HEK293 (cell line): Measurements from ENCODE around the gene LARP1B.

Source experiments
- CTCF ChIA-PET: fragments of 350-600 bp; formaldehyde crosslinking; extraction: SDS; loops from one replicate; lab custom pipeline; 2021; ENCODE audit warnings: antibody characterized with exemption; lab: Yijun Ruan, JAX
- POLR2A ChIA-PET: fragments of 300-600 bp; formaldehyde crosslinking; extraction: SDS; loops from one replicate; lab custom pipeline; 2020; ENCODE audit warnings: antibody characterized with exemption, inconsistent platforms; lab: Yijun Ruan, JAX
- H3K27ac ChIP-seq: fragments of 200-500 bp; sonication (Bioruptor generic); 2 replicates; pipeline ENCODE4 v1.5.1; 2014; ENCODE audit warnings: low read depth, low read length, control low read depth, inconsistent platforms; ENCODE audit errors: extremely low read depth
- H3K36me3 ChIP-seq, 2 experiments: fragments of 200-500 bp in 1 of 2; sonication (Bioruptor generic) in 1 of 2; 1 replicate in 1 of 2; 2 replicates in 1 of 2; pipeline ENCODE4 v1.5.1; 2014 to 2017; ENCODE audit warnings: inconsistent platforms in 2 of 2, low read length in 2 of 2; ENCODE audit not compliant: control insufficient read depth in 2 of 2, insufficient read depth in 1 of 2
- H3K4me1 ChIP-seq: fragments of 200-500 bp; sonication (Bioruptor generic); 2 replicates; pipeline ENCODE4 v1.5.1; 2014; ENCODE audit warnings: mild to moderate bottlenecking, low read length, inconsistent platforms; ENCODE audit not compliant: control insufficient read depth, insufficient read depth
- H3K4me3 ChIP-seq: 2 replicates; pipeline ENCODE4 v1.5.1; 2011; ENCODE audit warnings: low read depth, mild to moderate bottlenecking, control low read depth, low read length, moderate library complexity
- H3K9me3 ChIP-seq: fragments of 200-500 bp; sonication (Bioruptor generic); 2 replicates; pipeline ENCODE4 v1.5.1; 2014; ENCODE audit warnings: low read depth, low read length, inconsistent platforms; ENCODE audit not compliant: control insufficient read depth, insufficient read depth
- BCL11A ChIP-seq: fragments of 450-650 bp; formaldehyde crosslinking; IDR thresholded peaks from 2 replicates; pipeline ENCODE4 v1.5.1; 2016; ENCODE audit warnings: low read depth, missing biosample characterization, missing genetic modification characterization
- HOXC10 ChIP-seq: sonication (generic); formaldehyde crosslinking; IDR thresholded peaks from 2 replicates; pipeline ENCODE4 v1.8.1; 2023; ENCODE audit warnings: mild to moderate bottlenecking, missing genetic modification reagents
- OSR2 ChIP-seq: fragments of 450-650 bp; formaldehyde crosslinking; IDR thresholded peaks from 2 replicates; pipeline ENCODE4 v1.5.1; 2016; ENCODE audit warnings: missing biosample characterization, missing genetic modification characterization
- OVOL3 ChIP-seq: fragments of 450-650 bp; formaldehyde crosslinking; IDR thresholded peaks from 2 replicates; pipeline ENCODE4 v1.5.1; 2016; ENCODE audit warnings: missing biosample characterization, missing genetic modification characterization
- SALL2 ChIP-seq: fragments of 450-650 bp; formaldehyde crosslinking; IDR thresholded peaks from 2 replicates; pipeline ENCODE4 v1.5.0; 2017; ENCODE audit warnings: missing biosample characterization, mild to moderate bottlenecking, missing genetic modification characterization, borderline replicate concordance
- SCRT1 ChIP-seq: fragments of 450-650 bp; formaldehyde crosslinking; IDR thresholded peaks from 2 replicates; pipeline ENCODE4 v1.5.1; 2016; ENCODE audit warnings: missing biosample characterization, missing genetic modification characterization, borderline replicate concordance
- YY1 ChIP-seq: fragments of 450-650 bp; formaldehyde crosslinking; IDR thresholded peaks from 2 replicates; pipeline ENCODE4 v1.5.1; 2018; ENCODE audit warnings: missing biosample characterization, missing genetic modification characterization
- ZBTB1 ChIP-seq: fragments of 450-650 bp; formaldehyde crosslinking; IDR thresholded peaks from 2 replicates; pipeline ENCODE4 v1.5.1; 2016; ENCODE audit warnings: missing biosample characterization, missing genetic modification characterization
- ZIC2 ChIP-seq: fragments of 450-650 bp; formaldehyde crosslinking; IDR thresholded peaks from 2 replicates; pipeline ENCODE4 v1.5.1; 2016; ENCODE audit warnings: missing biosample characterization, missing genetic modification characterization
- ZNF175 ChIP-seq: fragments of 450-650 bp; formaldehyde crosslinking; IDR thresholded peaks from 2 replicates; pipeline ENCODE4 v1.5.1; 2016; ENCODE audit warnings: missing biosample characterization, missing genetic modification characterization
- ZNF184 ChIP-seq: fragments of 450-650 bp; IDR thresholded peaks from 2 replicates; pipeline ENCODE4 v1.5.1; 2018; ENCODE audit warnings: missing biosample characterization, mild to moderate bottlenecking, missing genetic modification characterization
- ZNF202 ChIP-seq: fragments of 450-650 bp; formaldehyde crosslinking; IDR thresholded peaks from 2 replicates; pipeline ENCODE4 v1.5.1; 2016; ENCODE audit warnings: missing biosample characterization, missing genetic modification characterization, borderline replicate concordance
- ZNF324 ChIP-seq: fragments of 450-650 bp; formaldehyde crosslinking; IDR thresholded peaks from 2 replicates; pipeline ENCODE4 v1.5.1; 2016; ENCODE audit warnings: missing biosample characterization, missing genetic modification characterization
- ZNF350 ChIP-seq: fragments of 450-650 bp; formaldehyde crosslinking; IDR thresholded peaks from 2 replicates; pipeline ENCODE4 v1.5.0; 2017; ENCODE audit warnings: missing biosample characterization, mild to moderate bottlenecking, missing genetic modification characterization
- ZNF514 ChIP-seq: fragments of 450-650 bp; formaldehyde crosslinking; IDR thresholded peaks from 2 replicates; pipeline ENCODE4 v1.5.1; 2016; ENCODE audit warnings: missing biosample characterization, missing genetic modification characterization
- ZNF530 ChIP-seq: fragments of 450-650 bp; formaldehyde crosslinking; IDR thresholded peaks from 2 replicates; pipeline ENCODE4 v1.5.1; 2016; ENCODE audit warnings: low read depth, missing biosample characterization, missing genetic modification characterization
- ZNF544 ChIP-seq: fragments of 450-650 bp; formaldehyde crosslinking; IDR thresholded peaks from 2 replicates; pipeline ENCODE4 v1.5.0; 2017; ENCODE audit warnings: missing biosample characterization, missing genetic modification characterization
- ZNF670 ChIP-seq: fragments of 450-650 bp; formaldehyde crosslinking; IDR thresholded peaks from 2 replicates; pipeline ENCODE4 v1.5.1; 2016; ENCODE audit warnings: missing biosample characterization, missing genetic modification characterization, low read depth
- ZNF707 ChIP-seq: fragments of 450-650 bp; formaldehyde crosslinking; IDR thresholded peaks from 2 replicates; pipeline ENCODE4 v1.5.1; 2016; ENCODE audit warnings: missing biosample characterization, missing genetic modification characterization
- ZNF747 ChIP-seq: fragments of 450-650 bp; formaldehyde crosslinking; IDR thresholded peaks from 2 replicates; pipeline ENCODE4 v1.5.1; 2016; ENCODE audit warnings: missing biosample characterization, missing genetic modification characterization
- ZNF776 ChIP-seq: fragments of 450-650 bp; formaldehyde crosslinking; IDR thresholded peaks from 2 replicates; pipeline ENCODE4 v1.5.0; 2017; ENCODE audit warnings: missing biosample characterization, missing genetic modification characterization, borderline replicate concordance
- ZNF785 ChIP-seq: fragments of 450-650 bp; formaldehyde crosslinking; IDR thresholded peaks from 2 replicates; pipeline ENCODE4 v1.5.1; 2016; ENCODE audit warnings: missing biosample characterization, missing genetic modification characterization
- TF ChIP-seq, protein P1 (sequence below): fragments of 450-650 bp; formaldehyde crosslinking; IDR thresholded peaks from 2 replicates; pipeline ENCODE4 v1.5.1; 2016; ENCODE audit warnings: missing biosample characterization, missing genetic modification characterization
- TF ChIP-seq, protein P2 (sequence below): fragments of 450-650 bp; formaldehyde crosslinking; IDR thresholded peaks from 2 replicates; pipeline ENCODE4 v1.5.1; 2016; ENCODE audit warnings: missing biosample characterization, missing genetic modification characterization, low read depth
- TF ChIP-seq, protein P3 (sequence below): fragments of 450-650 bp; formaldehyde crosslinking; IDR thresholded peaks from 2 replicates; pipeline ENCODE4 v1.5.1; 2016; ENCODE audit warnings: missing biosample characterization, missing genetic modification characterization
- TF ChIP-seq, protein P4 (sequence below): fragments of 450-650 bp; formaldehyde crosslinking; IDR thresholded peaks from 2 replicates; pipeline ENCODE4 v1.5.1; 2016; ENCODE audit warnings: missing biosample characterization, missing genetic modification characterization
- TF ChIP-seq, protein P5 (sequence below): fragments of 450-650 bp; formaldehyde crosslinking; IDR thresholded peaks from 2 replicates; pipeline ENCODE4 v1.5.1; 2016; ENCODE audit warnings: missing biosample characterization, missing genetic modification characterization

Gene LARP1B

DNA sequence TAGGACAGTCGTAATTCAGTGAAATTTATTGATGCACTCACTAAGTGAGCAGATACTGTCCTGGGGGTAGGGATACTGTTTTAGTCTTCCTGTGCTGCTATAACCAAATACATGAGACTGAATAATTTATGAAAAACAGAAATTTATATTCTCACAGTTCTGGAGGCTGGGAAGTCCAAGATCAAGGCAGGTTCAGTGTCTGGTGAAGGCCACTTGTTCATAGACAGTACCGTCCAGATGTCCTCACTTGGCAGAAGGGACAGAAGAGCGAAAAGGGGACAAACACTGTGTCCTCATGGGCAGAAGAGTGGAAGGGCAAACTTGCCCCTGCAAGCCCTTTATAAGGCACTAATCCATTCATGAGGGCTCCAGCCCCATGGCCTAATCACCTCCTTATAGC, 180.9 kb downstream of the LARP1B start (continued):
- TF ChIP-seq, protein P1, sequence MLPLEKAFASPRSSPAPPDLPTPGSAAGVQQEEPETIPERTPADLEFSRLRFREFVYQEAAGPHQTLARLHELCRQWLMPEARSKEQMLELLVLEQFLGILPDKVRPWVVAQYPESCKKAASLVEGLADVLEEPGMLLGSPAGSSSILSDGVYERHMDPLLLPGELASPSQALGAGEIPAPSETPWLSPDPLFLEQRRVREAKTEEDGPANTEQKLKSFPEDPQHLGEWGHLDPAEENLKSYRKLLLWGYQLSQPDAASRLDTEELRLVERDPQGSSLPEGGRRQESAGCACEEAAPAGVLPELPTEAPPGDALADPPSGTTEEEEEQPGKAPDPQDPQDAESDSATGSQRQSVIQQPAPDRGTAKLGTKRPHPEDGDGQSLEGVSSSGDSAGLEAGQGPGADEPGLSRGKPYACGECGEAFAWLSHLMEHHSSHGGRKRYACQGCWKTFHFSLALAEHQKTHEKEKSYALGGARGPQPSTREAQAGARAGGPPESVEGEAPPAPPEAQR (tag by site-specific recombination): no peak
- TF ChIP-seq ZNF785: no peak
- TF ChIP-seq, all 188 proteins: peak for 0

DNA sequence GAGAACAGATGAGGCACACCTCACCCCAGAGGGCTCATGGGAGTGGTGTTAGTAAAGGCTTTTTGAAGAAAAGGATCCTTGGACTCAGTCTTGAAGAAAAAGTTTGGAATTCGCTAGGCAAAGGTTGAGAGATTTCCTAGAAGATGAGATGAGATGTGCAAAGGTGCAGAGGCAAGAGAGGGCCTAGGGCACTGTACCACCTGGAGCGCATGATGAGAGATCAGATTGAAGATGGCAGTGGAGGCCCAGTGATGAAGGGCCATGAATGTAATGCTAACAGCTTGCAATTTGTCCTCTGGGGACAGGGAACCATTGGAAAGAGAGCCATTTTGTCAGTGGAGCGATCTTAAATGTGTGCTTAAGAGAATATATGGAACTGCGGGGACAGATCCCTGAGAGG, 181.5 kb downstream of the LARP1B start:
- Histone ChIP-seq H3K4me1 (no peaks in the 10 kb centered on the region), H3K9me3 (no peaks in the 10 kb centered on the region), H3K36me3 (no peaks in the 10 kb centered on the region), H3K4me3 (no peak overlapping the region), H3K27ac (no peak overlapping the region)
- POLR2A ChIA-PET: no interaction called here
- CTCF ChIA-PET: no interaction called here
- TF ChIP-seq ZNF184: no peak
- TF ChIP-seq SCRT1 (tag by site-specific recombination): no peak
- no peak for TF ChIP-seq OVOL3
- no peak for TF ChIP-seq ZNF514 (tag by site-specific recombination)
- no peak for TF ChIP-seq ZIC2 (tag by site-specific recombination)
- TF ChIP-seq ZBTB1 (tag by site-specific recombination): no peak
- no peak for TF ChIP-seq ZNF175 (tag by site-specific recombination)
- no peak for TF ChIP-seq ZNF776 (tag by site-specific recombination)
- TF ChIP-seq ZNF350 (tag by site-specific recombination): no peak
- no peak for TF ChIP-seq ZNF202 (tag by site-specific recombination)
- no peak for TF ChIP-seq ZNF747 (tag by site-specific recombination)
- TF ChIP-seq OSR2: no peak
- TF ChIP-seq SALL2 (tag by site-specific recombination): no peak
- TF ChIP-seq ZNF324 (tag by site-specific recombination): no peak
- no peak for TF ChIP-seq ZNF544
- TF ChIP-seq, all 188 proteins: peak for 0

DNA sequence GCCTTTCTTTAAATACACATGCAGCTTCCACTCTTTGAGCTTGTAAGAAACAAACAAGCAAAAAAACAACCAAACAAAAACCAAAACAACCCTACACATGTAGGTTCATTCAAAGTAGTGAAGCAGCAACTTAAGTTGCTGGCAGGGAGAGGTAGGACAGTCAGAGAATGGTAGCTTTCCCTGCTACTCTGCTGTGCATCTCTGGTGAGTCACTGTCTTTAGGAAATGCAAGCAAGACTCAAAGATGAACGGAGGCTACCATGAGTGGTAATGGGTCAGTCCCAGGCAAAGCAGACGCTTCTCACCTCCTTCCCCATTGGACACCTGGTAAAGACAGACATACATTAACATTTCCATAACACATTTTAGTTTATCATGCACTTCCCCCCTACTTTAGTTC, 183.3 kb downstream of the LARP1B start:
- Histone ChIP-seq H3K9me3 (no peaks in the 10 kb centered on the region), H3K4me3 (no peak overlapping the region), H3K27ac (no peak overlapping the region), H3K4me1 (no peaks in the 10 kb centered on the region), H3K36me3 (no peaks in the 10 kb centered on the region)
- CTCF ChIA-PET: no interaction called here
- POLR2A ChIA-PET: no interaction called here
- TF ChIP-seq, protein P2, sequence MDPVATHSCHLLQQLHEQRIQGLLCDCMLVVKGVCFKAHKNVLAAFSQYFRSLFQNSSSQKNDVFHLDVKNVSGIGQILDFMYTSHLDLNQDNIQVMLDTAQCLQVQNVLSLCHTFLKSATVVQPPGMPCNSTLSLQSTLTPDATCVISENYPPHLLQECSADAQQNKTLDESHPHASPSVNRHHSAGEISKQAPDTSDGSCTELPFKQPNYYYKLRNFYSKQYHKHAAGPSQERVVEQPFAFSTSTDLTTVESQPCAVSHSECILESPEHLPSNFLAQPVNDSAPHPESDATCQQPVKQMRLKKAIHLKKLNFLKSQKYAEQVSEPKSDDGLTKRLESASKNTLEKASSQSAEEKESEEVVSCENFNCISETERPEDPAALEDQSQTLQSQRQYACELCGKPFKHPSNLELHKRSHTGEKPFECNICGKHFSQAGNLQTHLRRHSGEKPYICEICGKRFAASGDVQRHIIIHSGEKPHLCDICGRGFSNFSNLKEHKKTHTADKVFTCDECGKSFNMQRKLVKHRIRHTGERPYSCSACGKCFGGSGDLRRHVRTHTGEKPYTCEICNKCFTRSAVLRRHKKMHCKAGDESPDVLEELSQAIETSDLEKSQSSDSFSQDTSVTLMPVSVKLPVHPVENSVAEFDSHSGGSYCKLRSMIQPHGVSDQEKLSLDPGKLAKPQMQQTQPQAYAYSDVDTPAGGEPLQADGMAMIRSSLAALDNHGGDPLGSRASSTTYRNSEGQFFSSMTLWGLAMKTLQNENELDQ (tag by site-specific recombination): no peak
- TF ChIP-seq ZNF670 (tag by site-specific recombination) (no peak), HOXC10 (CRISPR knock-in tag) (no peak), YY1 (no peak), ZNF747 (tag by site-specific recombination) (no peak), ZNF707 (tag by site-specific recombination) (no peak), ZNF530 (tag by site-specific recombination) (no peak), BCL11A (tag by site-specific recombination) (no peak)
- TF ChIP-seq, protein P3, sequence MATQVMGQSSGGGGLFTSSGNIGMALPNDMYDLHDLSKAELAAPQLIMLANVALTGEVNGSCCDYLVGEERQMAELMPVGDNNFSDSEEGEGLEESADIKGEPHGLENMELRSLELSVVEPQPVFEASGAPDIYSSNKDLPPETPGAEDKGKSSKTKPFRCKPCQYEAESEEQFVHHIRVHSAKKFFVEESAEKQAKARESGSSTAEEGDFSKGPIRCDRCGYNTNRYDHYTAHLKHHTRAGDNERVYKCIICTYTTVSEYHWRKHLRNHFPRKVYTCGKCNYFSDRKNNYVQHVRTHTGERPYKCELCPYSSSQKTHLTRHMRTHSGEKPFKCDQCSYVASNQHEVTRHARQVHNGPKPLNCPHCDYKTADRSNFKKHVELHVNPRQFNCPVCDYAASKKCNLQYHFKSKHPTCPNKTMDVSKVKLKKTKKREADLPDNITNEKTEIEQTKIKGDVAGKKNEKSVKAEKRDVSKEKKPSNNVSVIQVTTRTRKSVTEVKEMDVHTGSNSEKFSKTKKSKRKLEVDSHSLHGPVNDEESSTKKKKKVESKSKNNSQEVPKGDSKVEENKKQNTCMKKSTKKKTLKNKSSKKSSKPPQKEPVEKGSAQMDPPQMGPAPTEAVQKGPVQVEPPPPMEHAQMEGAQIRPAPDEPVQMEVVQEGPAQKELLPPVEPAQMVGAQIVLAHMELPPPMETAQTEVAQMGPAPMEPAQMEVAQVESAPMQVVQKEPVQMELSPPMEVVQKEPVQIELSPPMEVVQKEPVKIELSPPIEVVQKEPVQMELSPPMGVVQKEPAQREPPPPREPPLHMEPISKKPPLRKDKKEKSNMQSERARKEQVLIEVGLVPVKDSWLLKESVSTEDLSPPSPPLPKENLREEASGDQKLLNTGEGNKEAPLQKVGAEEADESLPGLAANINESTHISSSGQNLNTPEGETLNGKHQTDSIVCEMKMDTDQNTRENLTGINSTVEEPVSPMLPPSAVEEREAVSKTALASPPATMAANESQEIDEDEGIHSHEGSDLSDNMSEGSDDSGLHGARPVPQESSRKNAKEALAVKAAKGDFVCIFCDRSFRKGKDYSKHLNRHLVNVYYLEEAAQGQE (tag by site-specific recombination): no peak
- TF ChIP-seq, protein P4, sequence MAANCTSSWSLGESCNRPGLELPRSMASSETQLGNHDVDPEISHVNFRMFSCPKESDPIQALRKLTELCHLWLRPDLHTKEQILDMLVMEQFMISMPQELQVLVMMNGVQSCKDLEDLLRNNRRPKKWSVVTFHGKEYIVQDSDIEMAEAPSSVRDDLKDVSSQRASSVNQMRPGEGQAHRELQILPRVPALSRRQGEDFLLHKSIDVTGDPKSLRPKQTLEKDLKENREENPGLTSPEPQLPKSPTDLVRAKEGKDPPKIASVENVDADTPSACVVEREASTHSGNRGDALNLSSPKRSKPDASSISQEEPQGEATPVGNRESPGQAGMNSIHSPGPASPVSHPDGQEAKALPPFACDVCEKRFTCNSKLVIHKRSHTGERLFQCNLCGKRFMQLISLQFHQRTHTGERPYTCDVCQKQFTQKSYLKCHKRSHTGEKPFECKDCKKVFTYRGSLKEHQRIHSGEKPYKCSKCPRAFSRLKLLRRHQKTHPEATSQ (tag by site-specific recombination): no peak
- TF ChIP-seq, protein P5, sequence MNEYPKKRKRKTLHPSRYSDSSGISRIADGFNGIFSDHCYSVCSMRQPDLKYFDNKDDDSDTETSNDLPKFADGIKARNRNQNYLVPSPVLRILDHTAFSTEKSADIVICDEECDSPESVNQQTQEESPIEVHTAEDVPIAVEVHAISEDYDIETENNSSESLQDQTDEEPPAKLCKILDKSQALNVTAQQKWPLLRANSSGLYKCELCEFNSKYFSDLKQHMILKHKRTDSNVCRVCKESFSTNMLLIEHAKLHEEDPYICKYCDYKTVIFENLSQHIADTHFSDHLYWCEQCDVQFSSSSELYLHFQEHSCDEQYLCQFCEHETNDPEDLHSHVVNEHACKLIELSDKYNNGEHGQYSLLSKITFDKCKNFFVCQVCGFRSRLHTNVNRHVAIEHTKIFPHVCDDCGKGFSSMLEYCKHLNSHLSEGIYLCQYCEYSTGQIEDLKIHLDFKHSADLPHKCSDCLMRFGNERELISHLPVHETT: no peak
